Calu3 (cell line): ENCODE measurements around the gene MLF2. TPM values are rescaled to one million over a fixed set of nuclear protein-coding genes. Genes with fewer than 3 reads are reported as not detected.

ENCODE experiments used
- BruUV-seq: library from RNA; stranded (reverse); fragments of 400-500 nt; replicated peaks from 2 replicates; lab custom pipeline; 2021; lab: Mats Ljungman, UMichigan
- CTCF ChIA-PET: fragments of 300-600 bp; sonication (Branson Sonifier 250); formaldehyde crosslinking; loops from one replicate; lab custom pipeline; 2022; ENCODE audit warnings: antibody characterized with exemption; lab: Charles Lee
- DNase-seq: peaks from one replicate; pipeline ENCODE4 v3.0.0; 2022
- H3K27ac Mint-ChIP-seq: one replicate; pipeline ENCODE4 v1.8.0; 2022; ENCODE audit warnings: mixed read lengths; ENCODE audit not compliant: unreplicated experiment
- H3K27me3 Mint-ChIP-seq: one replicate; pipeline ENCODE4 v1.8.0; 2022; ENCODE audit warnings: mixed read lengths; ENCODE audit not compliant: unreplicated experiment
- H3K36me3 Mint-ChIP-seq: one replicate; pipeline ENCODE4 v1.8.0; 2022; ENCODE audit warnings: mild to moderate bottlenecking, moderate library complexity, mixed read lengths; ENCODE audit not compliant: insufficient read depth, unreplicated experiment
- H3K4me1 Mint-ChIP-seq: one replicate; pipeline ENCODE4 v1.8.0; 2022; ENCODE audit warnings: mild to moderate bottlenecking, low read depth, mixed read lengths; ENCODE audit not compliant: unreplicated experiment
- H3K4me3 Mint-ChIP-seq: one replicate; pipeline ENCODE4 v1.8.0; 2022; ENCODE audit warnings: mild to moderate bottlenecking, low read depth, moderate library complexity, mixed read lengths; ENCODE audit not compliant: unreplicated experiment
- H3K9me3 Mint-ChIP-seq: one replicate; pipeline ENCODE4 v1.8.0; 2022; ENCODE audit warnings: low read depth, mixed read lengths; ENCODE audit not compliant: unreplicated experiment
- intact Hi-C: fragments of 100-400 bp; cut with micrococcal nuclease; formaldehyde crosslinking; loops from one replicate; pipeline ENCODE4 v1.10.0; 2022; ENCODE audit not compliant: unreplicated experiment
- total RNA-seq: library from RNA; stranded (reverse); gene quantifications from 2 replicates; pipeline ENCODE4 v1.2.3, GENCODE V29; 2022
- TF ChIP-seq, protein P1 (sequence below): fragments of 200-600 bp; IDR thresholded peaks from one replicate; pipeline ENCODE4 v1.8.0; 2022; ENCODE audit warnings: antibody characterized with exemption; ENCODE audit not compliant: unreplicated experiment

Gene MLF2
- total RNA-seq, 1 experiment from 2014 or later = 176 TPM

DNA sequence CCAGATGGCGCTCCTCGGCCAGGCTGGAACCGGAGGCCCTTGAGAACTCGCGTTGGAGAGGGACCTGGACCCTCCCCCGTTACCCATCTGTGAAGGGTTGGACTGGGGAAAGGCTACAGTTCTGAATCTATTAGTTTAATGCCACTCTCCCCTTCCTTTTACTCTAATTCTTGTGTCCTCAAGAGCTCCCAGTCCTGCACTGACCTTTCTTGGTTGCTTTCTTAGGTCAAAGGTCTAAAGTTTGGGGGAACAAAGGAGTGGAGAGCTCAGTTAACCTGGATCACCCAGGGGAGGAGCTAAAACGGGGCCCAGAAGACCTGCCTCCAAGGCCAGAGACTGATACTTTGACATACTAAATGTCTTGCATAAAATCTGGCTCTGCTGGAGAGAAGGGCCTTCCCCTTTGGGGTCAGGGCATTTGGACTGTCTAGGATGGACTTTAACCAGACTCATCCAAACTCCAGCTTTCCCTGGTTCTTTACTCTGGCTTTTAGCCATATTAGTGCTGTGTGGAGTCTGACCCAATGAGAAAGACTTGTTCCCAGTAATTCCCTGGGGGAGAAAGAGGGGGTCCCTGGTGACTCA is 923 bp upstream of the MLF2 start:
- CTCF ChIA-PET = interaction anchor here (0.9 to 2.7 kb wide), 8 partner anchors 13 to 98 kb away, joined by 4 to 24 read pairs (median 6); partner anchors contain the start of genes CDCA3, COPS7A, PTMS and USP5

DNA sequence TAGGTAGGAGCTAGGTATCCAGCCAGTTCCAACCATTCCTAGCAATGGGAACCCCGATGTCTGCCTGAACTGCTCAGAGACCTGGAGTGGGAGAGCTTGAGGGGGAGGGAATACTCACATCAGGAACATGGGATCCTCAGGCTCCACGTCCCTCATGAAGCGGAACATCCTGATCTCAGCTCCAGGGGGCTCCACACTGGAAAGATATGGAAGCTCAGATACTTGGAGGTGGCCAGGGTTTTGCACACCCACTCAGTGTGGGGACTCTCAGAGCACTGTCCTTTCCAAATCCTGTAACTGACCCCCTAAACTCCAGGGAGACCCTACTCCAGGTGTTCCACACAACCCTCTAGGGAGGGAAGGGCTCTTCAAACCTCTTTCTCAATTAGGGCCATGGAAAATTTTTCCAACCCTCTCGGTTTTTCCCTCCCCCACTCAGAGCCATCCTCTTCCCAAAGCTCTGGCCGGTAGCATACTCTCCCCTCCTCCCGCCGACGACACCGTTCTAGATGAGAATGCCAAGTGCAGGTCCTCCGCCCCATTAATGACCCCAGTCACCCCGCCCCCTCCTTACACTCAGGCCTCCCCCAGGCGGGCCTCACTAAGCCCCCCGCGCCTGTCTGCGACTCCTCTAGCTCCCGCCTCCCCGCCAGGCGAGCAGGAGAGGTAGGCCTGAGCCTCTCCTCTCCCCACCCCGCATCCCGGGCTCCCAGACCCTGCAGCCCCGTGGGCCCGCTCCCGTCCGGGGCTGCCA is 597 bp downstream of the MLF2 start:
- DNase-seq = no peak

More for the DNA sequence above, 923 bp upstream of the MLF2 start:
- no peak for DNase-seq
- TF ChIP-seq, protein P1, sequence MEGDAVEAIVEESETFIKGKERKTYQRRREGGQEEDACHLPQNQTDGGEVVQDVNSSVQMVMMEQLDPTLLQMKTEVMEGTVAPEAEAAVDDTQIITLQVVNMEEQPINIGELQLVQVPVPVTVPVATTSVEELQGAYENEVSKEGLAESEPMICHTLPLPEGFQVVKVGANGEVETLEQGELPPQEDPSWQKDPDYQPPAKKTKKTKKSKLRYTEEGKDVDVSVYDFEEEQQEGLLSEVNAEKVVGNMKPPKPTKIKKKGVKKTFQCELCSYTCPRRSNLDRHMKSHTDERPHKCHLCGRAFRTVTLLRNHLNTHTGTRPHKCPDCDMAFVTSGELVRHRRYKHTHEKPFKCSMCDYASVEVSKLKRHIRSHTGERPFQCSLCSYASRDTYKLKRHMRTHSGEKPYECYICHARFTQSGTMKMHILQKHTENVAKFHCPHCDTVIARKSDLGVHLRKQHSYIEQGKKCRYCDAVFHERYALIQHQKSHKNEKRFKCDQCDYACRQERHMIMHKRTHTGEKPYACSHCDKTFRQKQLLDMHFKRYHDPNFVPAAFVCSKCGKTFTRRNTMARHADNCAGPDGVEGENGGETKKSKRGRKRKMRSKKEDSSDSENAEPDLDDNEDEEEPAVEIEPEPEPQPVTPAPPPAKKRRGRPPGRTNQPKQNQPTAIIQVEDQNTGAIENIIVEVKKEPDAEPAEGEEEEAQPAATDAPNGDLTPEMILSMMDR = no peak
- no TSS peak for BruUV-seq
- H3K4me3 Mint-ChIP-seq = peak overlapping the region; percentile 98
- peaks cover 29% of the 10 kb centered on the region for H3K27me3 Mint-ChIP-seq
- no peaks in the 10 kb centered on the region for H3K9me3 Mint-ChIP-seq
- peaks cover 35% of the 10 kb centered on the region for H3K36me3 Mint-ChIP-seq
- intact Hi-C loops = loop anchor here (2.0 kb wide), 2 partner anchors 25 to 81 kb away; no protein-coding TSS in a partner anchor
- H3K27ac Mint-ChIP-seq = peak overlapping the region; percentile 88
- H3K4me1 Mint-ChIP-seq = peaks cover 7% of the 10 kb centered on the region

DNA sequence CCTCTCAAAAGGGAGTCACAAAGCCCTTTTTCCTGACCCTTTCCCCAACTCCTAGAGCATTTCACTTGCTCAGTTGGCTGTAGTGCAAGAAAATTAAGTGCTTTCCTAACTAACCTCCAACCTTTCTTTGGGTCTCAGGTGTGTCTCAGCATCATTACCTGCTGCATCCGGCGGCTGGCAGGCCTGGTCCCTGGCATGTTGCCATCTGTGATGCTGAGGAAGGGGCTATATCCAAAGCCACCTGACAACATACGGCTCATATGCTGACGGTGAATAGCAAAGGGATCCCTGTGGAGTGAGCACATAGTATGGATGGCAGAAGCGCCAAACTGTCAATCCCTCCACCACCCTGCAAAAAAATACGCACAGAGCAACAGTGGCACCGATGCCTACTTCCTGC is 1.2 kb downstream of the MLF2 start:
- peaks cover 8% of the 10 kb centered on the region for H3K27me3 Mint-ChIP-seq
- peaks cover 7% of the 10 kb centered on the region for H3K4me1 Mint-ChIP-seq
- no peaks in the 10 kb centered on the region for H3K9me3 Mint-ChIP-seq
- TF ChIP-seq, protein P1 = no peak
- H3K36me3 Mint-ChIP-seq = peaks cover 52% of the 10 kb centered on the region
- intact Hi-C loops = loop anchor here (2.0 kb wide), 2 partner anchors 27 to 83 kb away; no protein-coding TSS in a partner anchor
- no TSS peak for BruUV-seq
- CTCF ChIA-PET = interaction anchor here (1.7 to 2.7 kb wide), 3 partner anchors 15 to 100 kb away, joined by 13 to 24 read pairs (median 19); partner anchors contain the start of genes CDCA3, COPS7A, PTMS and USP5
- H3K27ac Mint-ChIP-seq = peak overlapping the region; percentile 88
- H3K4me3 Mint-ChIP-seq = peak overlapping the region; percentile 98
- no peak for DNase-seq

More for the DNA sequence above, 597 bp downstream of the MLF2 start:
- no TSS peak for BruUV-seq
- TF ChIP-seq, protein P1 = no peak
- Mint-ChIP-seq H3K4me3 (peak overlapping the region; percentile 98), H3K27me3 (peaks cover 14% of the 10 kb centered on the region), H3K27ac (peak overlapping the region; percentile 88), H3K4me1 (peaks cover 7% of the 10 kb centered on the region), H3K9me3 (no peaks in the 10 kb centered on the region), H3K36me3 (peaks cover 46% of the 10 kb centered on the region)
- intact Hi-C loops = loop anchor here (2.0 kb wide), 2 partner anchors 26 to 82 kb away; no protein-coding TSS in a partner anchor
- CTCF ChIA-PET = interaction anchor here (0.6 to 2.7 kb wide), 8 partner anchors 14 to 139 kb away, joined by 3 to 24 read pairs (median 4); partner anchors contain the start of genes CDCA3, COPS7A, PTMS and USP5

DNA sequence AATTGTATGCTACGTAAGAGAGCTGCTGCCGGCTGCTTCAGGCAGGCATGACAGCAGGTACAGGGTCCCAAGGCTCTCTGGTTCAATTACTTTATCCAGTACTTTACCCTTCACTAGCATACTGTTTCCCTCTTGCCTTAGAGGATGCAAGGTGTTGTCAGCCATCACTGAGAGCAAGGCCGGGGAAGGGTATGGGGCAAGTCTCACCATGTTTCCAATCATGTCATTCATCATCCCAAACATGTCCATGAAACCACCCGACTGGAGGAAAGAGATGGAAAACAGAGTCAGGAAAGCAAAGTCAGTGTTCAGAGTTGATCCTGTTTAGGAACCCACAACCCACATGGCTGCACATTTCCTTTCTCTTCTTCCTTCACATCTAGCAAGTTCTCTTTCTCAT is 2.4 kb downstream of the MLF2 start:
- intact Hi-C loops = no loop called here
- no peaks in the 10 kb centered on the region for H3K9me3 Mint-ChIP-seq
- DNase-seq = no peak
- no TSS peak for BruUV-seq
- H3K4me1 Mint-ChIP-seq = peaks cover 7% of the 10 kb centered on the region
- CTCF ChIA-PET = no interaction called here
- H3K27me3 Mint-ChIP-seq = no peaks in the 10 kb centered on the region
- H3K27ac Mint-ChIP-seq = no peak overlapping the region
- H3K4me3 Mint-ChIP-seq = no peak overlapping the region
- TF ChIP-seq, protein P1 = no peak
- H3K36me3 Mint-ChIP-seq = peaks cover 55% of the 10 kb centered on the region
